Measurements from ENCODE around the gene CCBE1.

DNA sequence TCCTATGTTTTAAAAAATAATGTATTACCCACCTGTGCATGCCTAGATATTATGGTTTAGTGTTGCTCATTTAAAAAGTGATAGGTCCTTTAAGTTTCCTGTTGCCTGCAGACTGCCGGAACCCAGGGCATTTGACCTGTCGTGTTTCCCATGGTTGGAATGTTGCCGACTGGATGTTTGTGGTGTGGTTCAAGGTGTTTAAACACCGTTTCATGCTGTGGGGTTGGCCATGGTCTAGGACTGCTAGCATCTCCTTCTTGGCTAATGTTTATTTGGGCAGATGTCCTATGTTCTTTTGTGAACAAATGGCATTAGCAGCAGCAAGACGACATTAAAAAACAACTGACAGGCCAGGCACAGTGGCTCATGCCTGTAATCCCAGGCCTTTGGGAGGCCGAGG lies 245.3 kb downstream of the CCBE1 start:
- TF ChIP-seq HNRNPL (IDR thresholded peaks at IDR 0.05; ENCODE audit: low read depth, low read length) = no peak
- TF ChIP-seq, protein P1, sequence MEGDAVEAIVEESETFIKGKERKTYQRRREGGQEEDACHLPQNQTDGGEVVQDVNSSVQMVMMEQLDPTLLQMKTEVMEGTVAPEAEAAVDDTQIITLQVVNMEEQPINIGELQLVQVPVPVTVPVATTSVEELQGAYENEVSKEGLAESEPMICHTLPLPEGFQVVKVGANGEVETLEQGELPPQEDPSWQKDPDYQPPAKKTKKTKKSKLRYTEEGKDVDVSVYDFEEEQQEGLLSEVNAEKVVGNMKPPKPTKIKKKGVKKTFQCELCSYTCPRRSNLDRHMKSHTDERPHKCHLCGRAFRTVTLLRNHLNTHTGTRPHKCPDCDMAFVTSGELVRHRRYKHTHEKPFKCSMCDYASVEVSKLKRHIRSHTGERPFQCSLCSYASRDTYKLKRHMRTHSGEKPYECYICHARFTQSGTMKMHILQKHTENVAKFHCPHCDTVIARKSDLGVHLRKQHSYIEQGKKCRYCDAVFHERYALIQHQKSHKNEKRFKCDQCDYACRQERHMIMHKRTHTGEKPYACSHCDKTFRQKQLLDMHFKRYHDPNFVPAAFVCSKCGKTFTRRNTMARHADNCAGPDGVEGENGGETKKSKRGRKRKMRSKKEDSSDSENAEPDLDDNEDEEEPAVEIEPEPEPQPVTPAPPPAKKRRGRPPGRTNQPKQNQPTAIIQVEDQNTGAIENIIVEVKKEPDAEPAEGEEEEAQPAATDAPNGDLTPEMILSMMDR (IDR thresholded peaks at IDR 0.05 in 2 of 3, conservative IDR thresholded peaks at IDR 0.05 in 1 of 3; ENCODE audit: insufficient read depth in 2 of 3, low read depth in 1 of 3, low read length in 3 of 3) = no peak
- TF ChIP-seq, protein P2, sequence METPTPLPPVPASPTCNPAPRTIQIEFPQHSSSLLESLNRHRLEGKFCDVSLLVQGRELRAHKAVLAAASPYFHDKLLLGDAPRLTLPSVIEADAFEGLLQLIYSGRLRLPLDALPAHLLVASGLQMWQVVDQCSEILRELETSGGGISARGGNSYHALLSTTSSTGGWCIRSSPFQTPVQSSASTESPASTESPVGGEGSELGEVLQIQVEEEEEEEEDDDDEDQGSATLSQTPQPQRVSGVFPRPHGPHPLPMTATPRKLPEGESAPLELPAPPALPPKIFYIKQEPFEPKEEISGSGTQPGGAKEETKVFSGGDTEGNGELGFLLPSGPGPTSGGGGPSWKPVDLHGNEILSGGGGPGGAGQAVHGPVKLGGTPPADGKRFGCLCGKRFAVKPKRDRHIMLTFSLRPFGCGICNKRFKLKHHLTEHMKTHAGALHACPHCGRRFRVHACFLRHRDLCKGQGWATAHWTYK (CRISPR knock-in tag; IDR thresholded peaks at IDR 0.05) = no peak
- TF ChIP-seq POLR2AphosphoS5 (IDR thresholded peaks at IDR 0.05; ENCODE audit: control insufficient read depth, insufficient read depth, low read depth, low read length) = no peak
- no peak for TF ChIP-seq TBP (optimal IDR thresholded peaks at IDR 0.05; ENCODE audit: low read depth, low read length)
- TF ChIP-seq, protein P3, sequence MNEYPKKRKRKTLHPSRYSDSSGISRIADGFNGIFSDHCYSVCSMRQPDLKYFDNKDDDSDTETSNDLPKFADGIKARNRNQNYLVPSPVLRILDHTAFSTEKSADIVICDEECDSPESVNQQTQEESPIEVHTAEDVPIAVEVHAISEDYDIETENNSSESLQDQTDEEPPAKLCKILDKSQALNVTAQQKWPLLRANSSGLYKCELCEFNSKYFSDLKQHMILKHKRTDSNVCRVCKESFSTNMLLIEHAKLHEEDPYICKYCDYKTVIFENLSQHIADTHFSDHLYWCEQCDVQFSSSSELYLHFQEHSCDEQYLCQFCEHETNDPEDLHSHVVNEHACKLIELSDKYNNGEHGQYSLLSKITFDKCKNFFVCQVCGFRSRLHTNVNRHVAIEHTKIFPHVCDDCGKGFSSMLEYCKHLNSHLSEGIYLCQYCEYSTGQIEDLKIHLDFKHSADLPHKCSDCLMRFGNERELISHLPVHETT (CRISPR knock-in tag; conservative IDR thresholded peaks at IDR 0.05 in 1 of 2, IDR thresholded peaks at IDR 0.05 in 1 of 2) = no peak
- TF ChIP-seq HMG20A (CRISPR knock-in tag; conservative IDR thresholded peaks at IDR 0.05) = no peak
- no peak for TF ChIP-seq EP300 (IDR thresholded peaks at IDR 0.05; ENCODE audit: low read length)
- no peak for TF ChIP-seq CBX5 (IDR thresholded peaks at IDR 0.05; ENCODE audit: borderline replicate concordance, low read depth)
